Ishikawa (cell line): Measurements from ENCODE around the gene ZBTB46.

ENCODE experiments used
- CEBPB ChIP-seq: IDR thresholded peaks from 2 replicates; pipeline ENCODE4 v1.6.1; 2012
- CREB1 ChIP-seq: IDR thresholded peaks from 2 replicates; pipeline ENCODE4 v1.6.1; 2012; ENCODE audit warnings: low read depth
- EGR1 ChIP-seq: IDR thresholded peaks from 2 replicates; pipeline ENCODE4 v1.6.1; 2012
- EP300 ChIP-seq: IDR thresholded peaks from 2 replicates; pipeline ENCODE4 v1.6.1; 2012; ENCODE audit warnings: borderline replicate concordance
- FOXM1 ChIP-seq: IDR thresholded peaks from 2 replicates; pipeline ENCODE4 v1.6.1; 2012; ENCODE audit warnings: low read depth, borderline replicate concordance
- MAX ChIP-seq: IDR thresholded peaks from 2 replicates; pipeline ENCODE4 v1.6.1; 2012
- NFIC ChIP-seq: IDR thresholded peaks from 2 replicates; pipeline ENCODE4 v1.6.1; 2012
- RAD21 ChIP-seq: IDR thresholded peaks from 2 replicates; pipeline ENCODE4 v1.6.1; 2012; ENCODE audit warnings: low read depth
- REST ChIP-seq: IDR thresholded peaks from 2 replicates; pipeline ENCODE4 v1.6.1; 2012; ENCODE audit warnings: low read depth, mild to moderate bottlenecking
- TAF1 ChIP-seq: IDR thresholded peaks from 2 replicates; pipeline ENCODE4 v1.6.1; 2012; ENCODE audit warnings: low read depth, mild to moderate bottlenecking
- TCF12 ChIP-seq: IDR thresholded peaks from 2 replicates; pipeline ENCODE4 v1.6.1; 2012; ENCODE audit warnings: low read depth
- TEAD4 ChIP-seq: IDR thresholded peaks from 2 replicates; pipeline ENCODE4 v1.6.1; 2012
- USF1 ChIP-seq: IDR thresholded peaks from 2 replicates; pipeline ENCODE4 v1.6.1; 2012
- YY1 ChIP-seq: IDR thresholded peaks from 2 replicates; pipeline ENCODE4 v1.6.1; 2012; ENCODE audit warnings: low read depth
- ZBTB7A ChIP-seq: IDR thresholded peaks from 2 replicates; pipeline ENCODE4 v1.6.1; 2012; ENCODE audit warnings: low read depth

ZBTB46 gene

GRCh38 chr20:63738687-63739129, 92.4 kb downstream of the ZBTB46 start:
- no peak for TF ChIP-seq CREB1
- no peak for TF ChIP-seq USF1
- no peak for TF ChIP-seq TEAD4
- TF ChIP-seq TCF12: no peak
- no peak; the same call in 1 of the 2 replicates for TF ChIP-seq ZBTB7A
- no peak for TF ChIP-seq CEBPB
- TF ChIP-seq NFIC: no peak
- TF ChIP-seq RAD21: no peak
- no peak for TF ChIP-seq EP300
- TF ChIP-seq FOXM1: no peak
- TF ChIP-seq TAF1: no peak
- no peak for TF ChIP-seq REST
- TF ChIP-seq YY1: no peak
- no peak for TF ChIP-seq EGR1

GRCh38 chr20:63737945-63738686, 92.9 kb downstream of the ZBTB46 start:
- TF ChIP-seq ZBTB7A: no peak
- TF ChIP-seq YY1: no peak
- no peak for TF ChIP-seq TAF1
- no peak for TF ChIP-seq EGR1
- no peak for TF ChIP-seq MAX
- TF ChIP-seq CEBPB: no peak
- TF ChIP-seq TCF12: no peak
- no peak for TF ChIP-seq USF1
- TF ChIP-seq FOXM1: no peak
- no peak for TF ChIP-seq RAD21
- TF ChIP-seq TEAD4: no peak
- TF ChIP-seq EP300: no peak
- no peak for TF ChIP-seq CREB1
- no peak for TF ChIP-seq NFIC
- no peak for TF ChIP-seq REST

- TF ChIP-seq TEAD4: no peak
- no peak for TF ChIP-seq ZBTB7A
- TF ChIP-seq TAF1: no peak
- no peak for TF ChIP-seq MAX
Observed at GRCh38 chr20:63737695-63737944, 93.4 kb downstream of the ZBTB46 start.

GRCh38 chr20:63736893-63737694, 94.0 kb downstream of the ZBTB46 start:
- TF ChIP-seq ZBTB7A (no peak), YY1 (no peak), TAF1 (no peak), EP300 (no peak), TCF12 (no peak), FOXM1 (no peak), EGR1 (no peak), REST (no peak), RAD21 (no peak), CEBPB (no peak), NFIC (no peak), CREB1 (no peak), USF1 (no peak), MAX (no peak), TEAD4 (no peak)
